SK-N-SH (cell line): ENCODE results near the gene PLEKHA4. TPM values are rescaled to one million over a fixed set of nuclear protein-coding genes. Genes with fewer than 3 reads are reported as not detected.
"Not testable (repeated sequence)": the region's sequence is repeated elsewhere in the genome, so short reads cannot be mapped to it uniquely, and the experiment has no call there.

ENCODE experiments used
- CTCF ChIA-PET: fragments of 300-600, 350-600 bp; formaldehyde crosslinking; extraction: SDS; loops from one replicate; lab custom pipeline; 2021; lab: Yijun Ruan, JAX
- POLR2A ChIA-PET: fragments of 350-600 bp; sonication (Branson Sonifier 250); formaldehyde crosslinking; extraction: SDS; loops from one replicate; lab custom pipeline; 2020; ENCODE audit warnings: antibody characterized with exemption, inconsistent platforms; lab: Yijun Ruan, JAX
- DNase-seq: peaks from one replicate; pipeline ENCODE4 v3.0.0; 2012
- H2AFZ ChIP-seq: fragments of 200-600 bp; sonication (generic); 2 replicates; pipeline ENCODE4 v1.8.1; 2016; ENCODE audit warnings: antibody characterized with exemption, mild to moderate bottlenecking, low read depth
- H3F3A ChIP-seq: fragments of 200-600 bp; sonication (generic); replicated peaks from 2 replicates; pipeline ENCODE3; 2016; ENCODE audit warnings: antibody characterized with exemption, mild to moderate bottlenecking; ENCODE audit not compliant: insufficient read depth
- H3K27ac ChIP-seq, 2 experiments: fragments of 200-500 bp in 1 of 2; fragments of 200-600 bp in 1 of 2; sonication (Bioruptor generic) in 1 of 2; sonication (generic), shearing (Covaris generic) in 1 of 2; 2 replicates each; pipeline versions ENCODE4 v1.5.1 to v1.6.1; 2014 to 2016; ENCODE audit warnings: low read depth in 2 of 2, inconsistent platforms in 1 of 2, low read length in 1 of 2, mild to moderate bottlenecking in 1 of 2, mixed read lengths in 1 of 2
- H3K27me3 ChIP-seq: fragments of 200-600 bp; sonication (generic), shearing (Covaris generic); 2 replicates; pipeline ENCODE4 v1.6.1; 2016; ENCODE audit warnings: mixed run types; ENCODE audit not compliant: insufficient read depth
- H3K36me3 ChIP-seq, 2 experiments: fragments of 200-500 bp in 1 of 2; fragments of 200-600 bp in 1 of 2; sonication (Bioruptor generic) in 1 of 2; sonication (generic) in 1 of 2; replicated peaks in 1 of 2; 2 replicates each; pipeline versions ENCODE3 to v1.5.1; 2014 to 2016; ENCODE audit warnings: low read length in 1 of 2, mild to moderate bottlenecking in 1 of 2; ENCODE audit not compliant: insufficient read depth in 2 of 2, control insufficient read depth in 1 of 2
- H3K4me1 ChIP-seq, 2 experiments: fragments of 200-500 bp in 1 of 2; fragments of 200-600 bp in 1 of 2; sonication (Bioruptor generic) in 1 of 2; sonication (generic), shearing (Covaris generic) in 1 of 2; 2 replicates each; pipeline versions ENCODE4 v1.5.1 to v1.6.1; 2014 to 2016; ENCODE audit warnings: low read depth in 1 of 2, low read length in 1 of 2, mixed run types in 1 of 2; ENCODE audit not compliant: insufficient read depth in 2 of 2, control insufficient read depth in 1 of 2
- H3K4me2 ChIP-seq: fragments of 200-600 bp; sonication (generic), shearing (Covaris generic); 2 replicates; pipeline ENCODE4 v1.6.1; 2017; ENCODE audit warnings: mixed run types
- H3K4me3 ChIP-seq, 2 experiments: fragments of 200-500 bp in 1 of 2; fragments of 200-600 bp in 1 of 2; sonication (Bioruptor generic) in 1 of 2; sonication (generic), shearing (Covaris generic) in 1 of 2; 2 replicates each; pipeline versions ENCODE4 v1.5.1 to v1.8.1; 2014 to 2016; ENCODE audit warnings: low read depth in 2 of 2, inconsistent platforms in 1 of 2, low read length in 1 of 2, mild to moderate bottlenecking in 1 of 2, mixed read lengths in 1 of 2, moderate library complexity in 1 of 2
- H3K79me2 ChIP-seq: fragments of 200-600 bp; sonication (generic); 2 replicates; pipeline ENCODE4 v1.8.1; 2017; ENCODE audit warnings: mild to moderate bottlenecking; ENCODE audit not compliant: insufficient read depth
- H3K9ac ChIP-seq: fragments of 200-600 bp; sonication (generic); 2 replicates; pipeline ENCODE4 v1.6.1; 2017; ENCODE audit warnings: mixed run types
- H3K9me2 ChIP-seq: fragments of 200-600 bp; sonication (generic); 2 replicates; pipeline ENCODE4 v1.6.1; 2017; ENCODE audit warnings: mixed run types
- H3K9me3 ChIP-seq: fragments of 200-600 bp; sonication (generic); 2 replicates; pipeline ENCODE4 v1.6.1; 2017; ENCODE audit warnings: mixed run types, mild to moderate bottlenecking, moderate library complexity
- H4K20me1 ChIP-seq: fragments of 200-600 bp; sonication (generic); 2 replicates; pipeline ENCODE4 v1.6.1; 2017; ENCODE audit warnings: mild to moderate bottlenecking, mixed run types; ENCODE audit not compliant: insufficient read depth
- MAX ChIP-seq: IDR thresholded peaks from 2 replicates; pipeline ENCODE4 v1.4.0; 2012; ENCODE audit warnings: low read depth
- MEF2A ChIP-seq: IDR thresholded peaks from 2 replicates; pipeline ENCODE4 v1.4.0; 2012; ENCODE audit warnings: low read depth, borderline replicate concordance
- PBX3 ChIP-seq: IDR thresholded peaks from 2 replicates; pipeline ENCODE4; 2012
- POLR2AphosphoS5 ChIP-seq: IDR thresholded peaks from 2 replicates; pipeline ENCODE4 v1.6.1; 2012; ENCODE audit warnings: low read depth, low read length
- RFX5 ChIP-seq: IDR thresholded peaks from 2 replicates; pipeline ENCODE4 v1.6.1; 2012; ENCODE audit warnings: mild to moderate bottlenecking, improper control_type of control experiment, low read length
- RXRA ChIP-seq: IDR thresholded peaks from 2 replicates; pipeline ENCODE4 v1.4.0; 2012; ENCODE audit warnings: low read depth, mild to moderate bottlenecking, borderline replicate concordance
- TCF12 ChIP-seq: IDR thresholded peaks from 2 replicates; pipeline ENCODE4 v1.4.0; 2012
- TEAD4 ChIP-seq: IDR thresholded peaks from 2 replicates; pipeline ENCODE4 v1.4.0; 2012; ENCODE audit warnings: mild to moderate bottlenecking, borderline replicate concordance; ENCODE audit not compliant: insufficient read depth
- WGBS: methylation state at CpG from one replicate; pipeline ENCODE4 v1.1.6; 2017; ENCODE audit warnings: low lambda C conversion rate; 5-methylcytosine and 5-hydroxymethylcytosine counted together
- polyA plus RNA-seq, 3 experiments: library from polyadenylated mRNA; depleted of rRNA; stranded (reverse); fragments of >200 nt; gene quantifications; 2 replicates each; pipeline ENCODE4 v1.2.3, GENCODE V29; 2012

Gene PLEKHA4
- polyA plus RNA-seq, 1 of the 3 experiments (the other 2 are of a cell fraction), result 5.6 TPM

GRCh38 chr19:48905664-48906063 lies 37.2 kb upstream of the PLEKHA4 start:
- no peak overlapping the region for H3K4me3 ChIP-seq
- H3K9me3 ChIP-seq, result no peaks in the 10 kb centered on the region
- ChIA-PET CTCF (interaction anchor here (1.1 to 1.5 kb wide), 2 partner anchors 12 to 65 kb away, joined by 3 read pairs; no protein-coding TSS in a partner anchor), POLR2A (interaction anchor here (1.5 kb wide), 1 partner anchor 11 kb away, joined by 3 read pairs; no protein-coding TSS in a partner anchor)
- no peaks in the 10 kb centered on the region for H4K20me1 ChIP-seq
- H3K36me3 ChIP-seq, result peaks cover 10 to 30% of the 10 kb centered on the region in 2 experiments
- H3K9ac ChIP-seq, result no peak overlapping the region
- H3K4me1 ChIP-seq, result peaks cover 0 to 7% of the 10 kb centered on the region in 2 experiments; a peak in 1 of 4 replicates
- H3K79me2 ChIP-seq, result peaks cover 20% of the 10 kb centered on the region
- DNase-seq, result no peak
- H3K4me2 ChIP-seq, result no peak overlapping the region
- H3F3A ChIP-seq, result no peaks in the 10 kb centered on the region
- no peak for TF ChIP-seq PBX3
- TF ChIP-seq POLR2AphosphoS5, result no peak
- no peak for TF ChIP-seq RFX5
- TF ChIP-seq TEAD4, result no peak
- no peak for TF ChIP-seq MAX
- TF ChIP-seq RXRA, result no peak
- no peak for TF ChIP-seq TCF12
- TF ChIP-seq MEF2A, result no peak
- no peaks in the 10 kb centered on the region for H3K9me2 ChIP-seq
- WGBS, result 93% methylated on average over 11 of the region's 14 CpGs
- no peak overlapping the region for H2AFZ ChIP-seq
- no peaks in the 10 kb centered on the region for H3K27me3 ChIP-seq
- H3K27ac ChIP-seq, result no peak overlapping the region

GRCh38 chr19:48903788-48904187 lies 35.4 kb upstream of the PLEKHA4 start:
- H3K36me3 ChIP-seq, result peaks cover 8 to 20% of the 10 kb centered on the region in 2 experiments
- H3K9me3 ChIP-seq, POLR2A ChIA-PET, H2AFZ ChIP-seq, H4K20me1 ChIP-seq, H3K4me3 ChIP-seq, H3F3A ChIP-seq, H3K27ac ChIP-seq, H3K27me3 ChIP-seq, DNase-seq, H3K9ac ChIP-seq, H3K9me2 ChIP-seq, H3K4me1 ChIP-seq, H3K4me2 ChIP-seq: not testable (repeated sequence)
- peaks cover 25% of the 10 kb centered on the region for H3K79me2 ChIP-seq
- CTCF ChIA-PET, result interaction anchor here (0.6 to 1.4 kb wide), 2 partner anchors 67 to 115 kb away, joined by 3 read pairs; no protein-coding TSS in a partner anchor

- H3K4me1 ChIP-seq, H3K9me2 ChIP-seq, H4K20me1 ChIP-seq, H3F3A ChIP-seq, H3K9ac ChIP-seq, H3K27me3 ChIP-seq, H3K27ac ChIP-seq, H3K4me2 ChIP-seq, H3K9me3 ChIP-seq, CTCF ChIA-PET, H3K4me3 ChIP-seq, POLR2A ChIA-PET, H2AFZ ChIP-seq, DNase-seq: not testable (repeated sequence)
- 97% methylated on average over 7 of the region's 7 CpGs for WGBS
- Histone ChIP-seq H3K36me3 (peaks cover 8 to 20% of the 10 kb centered on the region in 2 experiments), H3K79me2 (peaks cover 25% of the 10 kb centered on the region)
Measured at GRCh38 chr19:48902291-48902690, 33.9 kb upstream of the PLEKHA4 start.
